SU-DHL-6 (cell line): Measurements from ENCODE around the gene SPATA16.

ENCODE experiments used
- EZH2phosphoT487 ChIP-seq: fragments of 200-600 bp; sonication (generic), shearing (Covaris generic); conservative IDR thresholded peaks from 2 replicates; pipeline ENCODE4 v1.6.1; 2018; ENCODE audit warnings: mild to moderate bottlenecking, antibody characterized with exemption, low read length, moderate library complexity, mixed read lengths
- TF ChIP-seq, protein P1 (sequence below): fragments of 200-600 bp; sonication (generic); IDR thresholded peaks from one replicate; pipeline ENCODE4 v1.5.1; 2017; ENCODE audit warnings: antibody characterized with exemption, mild to moderate bottlenecking, low read length, moderate library complexity; ENCODE audit not compliant: insufficient read depth, poor library complexity, severe bottlenecking

DNA sequence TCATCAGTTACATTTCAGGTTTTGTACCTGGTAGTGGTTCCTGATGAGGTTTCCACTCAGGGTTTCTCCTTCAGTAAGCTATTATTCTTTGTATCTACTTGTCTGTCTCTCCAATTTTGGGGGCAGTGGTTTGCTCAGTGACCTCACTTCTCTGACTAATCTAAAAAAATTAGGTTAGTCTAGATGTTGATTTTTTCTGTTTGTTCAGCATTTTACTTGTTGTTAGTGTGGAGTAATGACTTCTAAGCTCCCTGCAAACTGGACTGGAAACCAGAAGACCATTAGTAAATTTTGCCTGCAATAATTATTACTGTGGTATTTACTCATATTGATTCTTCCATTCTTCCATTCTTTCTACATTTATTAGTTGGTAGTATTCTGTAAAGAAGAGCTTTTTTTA is 139.4 kb downstream of the SPATA16 start:
- TF ChIP-seq, protein P1, sequence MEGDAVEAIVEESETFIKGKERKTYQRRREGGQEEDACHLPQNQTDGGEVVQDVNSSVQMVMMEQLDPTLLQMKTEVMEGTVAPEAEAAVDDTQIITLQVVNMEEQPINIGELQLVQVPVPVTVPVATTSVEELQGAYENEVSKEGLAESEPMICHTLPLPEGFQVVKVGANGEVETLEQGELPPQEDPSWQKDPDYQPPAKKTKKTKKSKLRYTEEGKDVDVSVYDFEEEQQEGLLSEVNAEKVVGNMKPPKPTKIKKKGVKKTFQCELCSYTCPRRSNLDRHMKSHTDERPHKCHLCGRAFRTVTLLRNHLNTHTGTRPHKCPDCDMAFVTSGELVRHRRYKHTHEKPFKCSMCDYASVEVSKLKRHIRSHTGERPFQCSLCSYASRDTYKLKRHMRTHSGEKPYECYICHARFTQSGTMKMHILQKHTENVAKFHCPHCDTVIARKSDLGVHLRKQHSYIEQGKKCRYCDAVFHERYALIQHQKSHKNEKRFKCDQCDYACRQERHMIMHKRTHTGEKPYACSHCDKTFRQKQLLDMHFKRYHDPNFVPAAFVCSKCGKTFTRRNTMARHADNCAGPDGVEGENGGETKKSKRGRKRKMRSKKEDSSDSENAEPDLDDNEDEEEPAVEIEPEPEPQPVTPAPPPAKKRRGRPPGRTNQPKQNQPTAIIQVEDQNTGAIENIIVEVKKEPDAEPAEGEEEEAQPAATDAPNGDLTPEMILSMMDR, result no peak
- no peak for TF ChIP-seq EZH2phosphoT487
